Stimulated activated CD8-positive, alpha-beta memory T cell treated with anti-CD3 and anti-CD28 coated beads, Interleukin-12 subunit alpha, Interleukin-12 subunit beta, amount 100 ng/mL, for 1 hour (primary cell): ENCODE measurements around the gene NPEPL1.
"Not testable (repeated sequence)": the region's sequence is repeated elsewhere in the genome, so short reads cannot be mapped to it uniquely, and the experiment has no call there.

Source experiments
- DNase-seq: peaks from one replicate; pipeline ENCODE4 v3.0.0-alpha.2; 2020; ENCODE audit warnings: low read depth

The NPEPL1 gene

GRCh38 chr20:58714340-58714922 is 21.8 kb downstream of the NPEPL1 start:
- no peak for DNase-seq

DNA sequence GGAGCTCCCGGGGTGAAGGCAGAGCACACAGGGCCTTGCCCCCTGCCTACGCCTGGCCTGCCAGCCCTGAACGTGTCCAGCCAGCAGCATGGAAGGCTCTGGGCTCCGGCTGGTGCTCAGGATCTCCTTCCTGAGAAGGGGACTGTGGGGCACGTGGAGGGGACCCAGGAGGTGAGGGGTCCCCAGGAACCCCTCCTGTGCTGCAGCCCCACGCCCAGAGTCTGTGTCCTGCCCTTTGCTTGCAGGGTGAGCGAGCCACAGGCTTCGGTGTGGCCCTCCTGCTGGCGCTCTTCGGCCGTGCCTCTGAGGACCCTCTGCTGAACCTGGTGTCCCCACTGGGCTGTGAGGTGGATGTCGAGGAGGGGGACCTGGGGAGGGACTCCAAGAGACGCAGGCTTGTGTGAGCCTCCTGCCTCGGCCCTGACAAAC is 22.3 kb downstream of the NPEPL1 start:
- no peak for DNase-seq

DNA sequence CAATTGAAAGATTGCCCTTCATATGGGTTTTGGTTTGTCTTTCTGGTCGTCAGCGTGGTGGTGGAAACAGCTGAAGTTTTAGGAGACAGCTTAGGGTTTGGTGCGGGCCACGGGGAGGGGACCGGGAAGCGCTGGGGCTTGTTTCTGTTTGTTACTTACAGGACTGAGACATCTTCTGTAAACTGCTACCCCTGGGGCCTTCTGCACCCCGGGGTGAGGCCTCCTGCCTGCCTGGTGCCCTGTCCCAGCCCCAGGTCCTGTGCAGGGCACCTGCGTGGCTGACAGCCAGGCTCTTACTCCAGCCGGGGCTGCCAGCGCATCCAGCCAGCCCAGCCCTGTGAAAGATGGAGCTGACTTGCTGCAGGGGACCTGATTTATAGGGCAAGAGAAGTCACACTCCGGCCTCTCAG is 22.8 kb downstream of the NPEPL1 start:
- no peak for DNase-seq

DNA sequence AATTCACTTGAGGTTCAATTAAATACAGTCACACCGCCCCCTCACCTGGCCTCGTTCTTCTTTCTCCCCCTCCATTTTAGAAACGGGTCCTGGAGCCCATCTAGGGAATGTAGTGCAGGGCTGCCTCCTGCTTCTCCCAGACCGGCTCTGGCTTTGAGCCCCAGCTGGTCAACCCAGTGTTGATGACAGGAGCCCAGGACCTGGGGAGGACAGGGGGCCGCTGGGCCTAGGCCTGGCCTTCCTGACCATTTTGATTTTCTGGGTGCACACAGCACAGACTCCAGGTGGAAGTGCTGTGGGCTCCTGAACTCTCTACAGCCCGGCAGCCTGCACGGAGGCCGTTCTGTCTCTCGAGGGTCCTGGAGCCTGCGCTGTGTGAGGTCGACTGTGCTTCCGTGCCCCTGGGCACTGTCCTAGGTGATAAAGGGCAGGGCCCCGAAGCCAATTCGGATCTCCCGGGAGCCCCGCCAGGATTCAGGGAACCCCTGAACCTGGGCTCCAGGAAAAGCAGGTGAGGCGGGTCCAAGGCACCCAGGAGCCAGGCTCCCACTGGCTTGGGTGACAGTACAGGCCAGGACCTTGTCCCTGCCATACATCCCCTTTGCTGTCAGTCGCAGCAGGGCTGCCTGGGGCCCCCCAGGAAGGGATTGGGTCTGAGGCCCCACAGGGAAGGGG is 23.3 kb downstream of the NPEPL1 start:
- no peak for DNase-seq

DNA sequence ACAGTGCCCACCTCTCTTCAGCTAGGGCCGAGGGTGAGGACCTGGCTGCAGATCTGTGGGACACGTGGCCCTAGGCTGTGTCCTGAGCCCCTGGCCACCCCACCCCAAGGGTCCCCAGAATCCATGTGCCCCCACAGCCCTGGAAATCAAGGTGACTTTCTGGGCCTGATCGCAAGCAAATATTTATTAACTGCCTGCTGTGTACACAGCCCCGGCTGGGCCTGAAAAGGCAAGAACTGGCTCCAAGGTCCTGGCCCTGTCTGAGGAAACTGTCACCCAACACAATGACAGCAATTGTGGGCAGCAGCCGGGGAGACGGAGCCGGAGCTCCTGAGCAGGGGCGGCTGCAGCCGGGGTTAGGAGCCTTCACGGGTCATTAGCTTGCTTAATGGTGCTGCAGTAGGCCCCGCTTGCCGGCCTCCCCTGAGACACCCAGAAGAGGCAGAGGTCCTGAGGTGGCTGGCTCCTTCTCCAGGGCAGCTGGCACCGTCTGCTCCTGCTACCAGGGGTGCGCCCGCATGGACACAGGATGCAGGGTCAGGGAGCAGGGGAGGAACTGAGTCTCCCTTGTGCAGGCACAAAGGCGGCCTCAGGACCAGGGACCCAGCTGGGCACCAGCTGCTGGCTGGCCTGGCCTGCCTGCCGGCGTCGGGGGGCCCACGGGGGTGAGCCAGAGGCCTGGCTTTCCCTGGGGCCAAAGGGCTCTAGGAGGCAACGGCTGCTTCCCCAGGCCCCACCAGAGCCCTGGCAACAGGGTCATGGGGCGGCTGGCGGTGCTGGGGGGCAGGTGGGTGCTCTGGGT is 24.1 kb downstream of the NPEPL1 start:
- DNase-seq = no peak

DNA sequence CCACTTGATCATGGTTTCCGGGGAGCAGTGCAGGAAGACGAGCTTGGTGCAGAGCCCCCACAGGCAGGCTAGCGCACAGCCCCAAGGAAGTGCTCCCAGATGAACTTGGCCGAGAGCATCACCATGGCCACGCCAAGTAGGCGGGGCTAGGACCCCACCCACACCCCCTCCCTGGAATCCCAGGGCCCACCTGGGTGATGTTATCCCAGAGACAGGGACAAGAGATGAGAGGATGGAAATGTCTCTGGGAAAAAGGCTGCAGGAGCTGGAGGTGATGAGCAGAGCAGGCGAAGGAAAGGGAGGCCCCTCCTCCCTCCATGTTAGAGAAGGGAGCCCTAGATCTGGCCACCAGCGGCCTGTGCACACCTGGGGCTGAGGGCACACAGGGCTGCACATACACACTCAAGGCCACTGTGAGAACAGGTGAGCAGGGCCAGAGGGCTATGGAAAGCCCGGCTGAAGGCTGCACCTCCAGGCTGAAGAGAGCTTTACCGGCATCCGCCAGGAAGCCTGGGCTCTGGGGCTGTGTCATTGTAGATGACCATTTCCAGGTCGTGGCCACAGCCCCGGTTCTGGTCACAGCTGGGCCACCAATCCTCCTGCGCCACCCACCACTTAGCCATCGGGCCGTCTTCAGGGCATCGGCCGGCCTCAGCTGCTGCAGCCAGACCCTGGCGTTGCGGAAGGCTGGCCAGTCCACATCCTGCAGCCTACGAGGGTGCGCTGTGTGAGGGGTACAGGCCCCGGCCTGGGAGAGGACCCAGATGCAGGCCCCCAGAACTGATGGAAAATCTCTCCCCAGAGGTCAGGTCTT is 24.9 kb downstream of the NPEPL1 start:
- DNase-seq = no peak

GRCh38 chr20:58718121-58718563 is 25.5 kb downstream of the NPEPL1 start:
- DNase-seq = no peak

DNA sequence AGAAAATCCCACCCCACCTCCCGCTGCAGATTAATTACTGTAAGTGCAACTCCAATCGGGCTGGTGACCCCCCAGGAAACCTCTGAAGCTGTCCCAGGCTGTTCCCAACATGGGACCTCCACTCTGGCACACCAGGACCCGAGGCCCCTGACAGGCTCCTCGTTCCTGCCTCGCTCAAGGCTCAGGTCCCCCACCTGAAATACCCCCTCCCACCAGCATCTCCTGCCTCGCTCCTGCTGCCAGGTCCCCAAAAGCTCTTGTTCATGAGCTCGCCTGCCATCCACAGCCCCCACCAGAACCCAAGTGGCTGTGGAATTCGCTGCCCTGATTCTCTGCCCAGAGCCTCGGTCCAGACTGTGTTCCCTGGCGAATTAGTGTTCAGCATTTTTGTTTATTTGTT is 26.1 kb downstream of the NPEPL1 start:
- no peak for DNase-seq

DNA sequence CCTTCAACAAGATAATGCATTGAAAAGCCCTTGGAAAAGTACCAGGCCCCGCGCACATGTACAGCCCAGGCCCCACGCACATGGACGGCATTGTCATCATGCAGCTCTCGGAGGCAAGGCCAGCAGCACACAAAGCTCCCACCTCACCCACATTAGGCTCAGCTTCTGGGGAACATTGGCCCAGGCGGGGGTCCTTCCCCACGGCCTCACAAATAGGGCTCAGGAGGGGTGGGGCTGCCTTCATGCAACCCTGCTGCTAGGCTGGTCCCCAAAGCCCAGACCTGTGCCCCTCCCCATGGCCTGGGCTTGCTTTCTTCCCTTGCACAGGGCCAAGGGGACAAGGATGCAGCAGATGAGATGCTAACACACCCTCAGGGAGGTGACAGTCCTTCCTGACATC is 26.7 kb downstream of the NPEPL1 start:
- DNase-seq = no peak

GRCh38 chr20:58719971-58720371 is 27.4 kb downstream of the NPEPL1 start:
- no peak for DNase-seq

DNA sequence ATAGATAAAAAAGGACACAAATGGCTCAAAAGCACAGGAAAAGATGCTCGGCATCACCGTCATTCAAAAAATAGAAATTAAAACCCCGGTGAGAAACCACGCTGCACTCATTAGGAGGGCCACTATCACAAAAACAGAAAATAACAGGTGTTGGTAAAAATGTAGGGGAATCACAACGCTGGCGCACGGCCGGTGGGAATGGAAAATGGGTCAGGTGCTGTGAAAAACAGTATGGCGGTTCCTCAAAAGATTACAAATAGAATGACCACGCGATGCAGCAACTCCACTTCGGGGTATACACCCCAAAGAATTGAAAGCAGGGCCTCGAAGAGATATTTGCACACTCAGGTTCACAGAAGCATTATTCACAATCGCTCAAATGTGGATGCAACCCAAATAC is 28.3 kb downstream of the NPEPL1 start:
- DNase-seq = no peak

- DNase-seq = no peak
These were observed 29.6 kb downstream of the NPEPL1 start for GRCh38 chr20:58721951-58722778.

DNA sequence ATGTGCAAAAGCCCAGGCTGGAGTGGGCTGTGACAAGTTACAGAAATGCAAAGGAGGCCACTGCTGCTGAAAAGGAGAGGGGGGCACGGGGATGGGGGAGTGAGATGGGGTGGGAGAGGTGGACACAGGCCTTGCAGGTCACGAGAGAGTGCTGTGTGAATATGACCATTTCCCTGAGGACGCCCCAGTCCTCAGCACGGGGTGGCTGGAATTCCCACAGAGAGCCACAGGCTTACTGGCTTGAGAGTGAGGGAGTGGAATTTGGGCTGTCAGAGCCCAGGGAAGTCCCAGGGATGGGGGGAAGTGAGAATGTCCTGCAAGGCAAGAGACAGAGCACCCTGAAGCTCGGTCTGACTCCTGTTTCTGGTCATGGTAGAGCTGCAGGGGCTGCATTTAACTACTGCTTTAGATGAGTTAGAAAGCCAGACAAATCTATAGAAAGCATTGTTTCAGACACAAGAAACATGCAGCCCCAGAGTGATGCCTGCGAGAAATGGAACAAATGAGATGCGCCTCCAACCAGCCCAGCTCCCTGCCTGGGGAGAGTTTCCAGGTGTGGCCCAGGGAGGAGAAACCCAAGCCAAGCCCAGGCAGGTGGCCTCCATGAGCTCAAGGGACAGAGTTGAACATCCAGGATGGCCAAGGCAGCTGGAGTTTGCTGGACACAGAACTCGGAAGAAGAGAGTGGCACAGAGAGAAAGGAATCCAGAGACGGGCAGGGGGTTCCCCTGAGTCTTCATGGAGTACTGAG is 30.5 kb downstream of the NPEPL1 start:
- no peak for DNase-seq

DNA sequence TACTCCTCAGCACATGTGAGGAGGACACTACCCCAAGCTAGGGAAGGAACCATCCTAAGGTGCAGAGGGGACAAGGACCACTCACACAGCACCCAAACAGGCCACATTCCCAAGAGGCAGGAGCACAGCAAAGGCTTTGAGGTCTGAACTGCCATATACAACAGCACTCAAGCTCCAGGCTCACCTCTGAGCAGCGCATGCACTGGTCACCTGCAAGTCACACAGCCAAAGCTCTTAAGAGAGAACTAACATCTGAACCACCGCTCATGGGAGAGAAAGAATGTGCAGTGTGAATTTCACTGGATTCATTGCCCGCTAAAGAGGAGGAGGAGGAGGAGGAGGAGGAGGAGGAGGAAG is 31.0 kb downstream of the NPEPL1 start:
- DNase-seq = no peak

GRCh38 chr20:58726156-58726555 is 33.6 kb downstream of the NPEPL1 start:
- not testable (repeated sequence) for DNase-seq

- no peak for DNase-seq
These were observed 38.6 kb downstream of the NPEPL1 start for GRCh38 chr20:58731192-58731591.

- no peak for DNase-seq
These were observed 44.6 kb downstream of the NPEPL1 start for GRCh38 chr20:58737198-58737597.

DNA sequence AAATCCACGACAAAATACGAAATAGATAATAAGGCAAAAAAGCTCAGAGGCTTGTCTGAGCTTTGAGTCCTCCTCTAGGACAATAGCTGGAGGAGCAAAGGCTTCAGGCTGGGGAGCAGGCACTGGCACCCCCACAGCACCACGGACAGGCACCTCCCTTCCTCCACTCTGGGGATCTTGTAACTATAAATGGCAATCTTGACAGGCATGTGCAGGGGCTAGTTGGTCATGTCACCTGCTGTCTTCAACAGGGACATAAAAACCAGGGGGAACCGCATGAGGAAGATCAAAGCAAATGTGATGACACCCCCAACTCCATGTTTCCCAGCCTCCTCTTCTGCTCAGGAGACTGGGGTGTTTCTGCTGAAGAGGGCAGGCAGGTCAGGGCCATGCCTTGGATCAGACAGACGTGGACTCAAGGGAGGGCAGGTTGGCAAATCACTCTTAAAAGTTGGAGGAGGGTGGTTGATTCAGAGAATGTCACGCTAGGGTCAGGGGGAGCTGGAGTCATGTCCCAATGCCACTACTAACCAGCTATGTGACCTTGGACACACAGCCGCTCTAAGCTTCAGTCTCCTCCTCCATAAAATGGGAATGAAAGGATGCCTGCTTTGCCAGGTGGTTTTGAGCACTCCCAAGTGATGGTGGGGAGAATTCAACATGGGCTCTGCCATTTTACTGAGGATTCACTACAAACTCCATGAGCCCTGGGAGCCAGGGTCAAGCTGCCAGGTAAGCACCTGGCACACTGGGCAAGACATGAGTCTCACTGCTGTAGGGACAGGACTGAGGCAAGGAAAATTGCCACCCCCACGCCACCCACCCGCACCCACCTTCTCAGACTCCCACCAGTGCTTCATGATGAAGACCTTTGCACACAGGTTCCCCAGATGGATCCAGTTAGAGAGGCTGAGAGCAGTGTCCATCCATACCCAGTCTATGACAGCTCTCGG is 48.0 kb downstream of the NPEPL1 start:
- no peak for DNase-seq

DNA sequence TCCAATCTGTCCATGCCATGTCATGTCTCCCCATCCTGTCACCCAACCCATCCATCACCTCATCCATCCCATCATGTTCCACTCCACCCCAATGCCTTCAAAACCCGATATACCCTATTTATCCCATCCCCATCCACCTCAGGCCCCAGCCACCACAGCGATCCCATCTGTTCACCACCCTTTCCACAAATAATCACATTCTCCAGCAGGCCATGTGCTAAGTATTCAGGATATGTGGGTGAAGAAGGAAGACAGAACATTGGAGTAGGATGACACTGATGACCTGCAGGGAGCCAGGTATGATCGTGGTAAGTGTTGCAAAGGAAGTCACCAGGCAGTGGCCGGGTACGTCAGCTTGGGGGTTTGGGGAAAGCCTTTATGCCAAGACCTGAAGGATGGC is 48.8 kb downstream of the NPEPL1 start:
- no peak for DNase-seq
